IPS-18c (cell line): ENCODE results near the gene FAM118A.
"Not testable (repeated sequence)": the region's sequence is repeated elsewhere in the genome, so short reads cannot be mapped to it uniquely, and the experiment has no call there.

Experiments used
- H3K4me3 ChIP-seq: 2 replicates; pipeline ENCODE4 v1.7.0; 2013; ENCODE audit warnings: low read depth, mild to moderate bottlenecking, low read length, moderate library complexity; ENCODE audit not compliant: insufficient read depth
- H3K9me3 ChIP-seq: one replicate; pipeline ENCODE4 v1.6.1; 2013; ENCODE audit warnings: mild to moderate bottlenecking, low read length, moderate library complexity; ENCODE audit not compliant: control insufficient read depth, insufficient read depth

The FAM118A gene

DNA sequence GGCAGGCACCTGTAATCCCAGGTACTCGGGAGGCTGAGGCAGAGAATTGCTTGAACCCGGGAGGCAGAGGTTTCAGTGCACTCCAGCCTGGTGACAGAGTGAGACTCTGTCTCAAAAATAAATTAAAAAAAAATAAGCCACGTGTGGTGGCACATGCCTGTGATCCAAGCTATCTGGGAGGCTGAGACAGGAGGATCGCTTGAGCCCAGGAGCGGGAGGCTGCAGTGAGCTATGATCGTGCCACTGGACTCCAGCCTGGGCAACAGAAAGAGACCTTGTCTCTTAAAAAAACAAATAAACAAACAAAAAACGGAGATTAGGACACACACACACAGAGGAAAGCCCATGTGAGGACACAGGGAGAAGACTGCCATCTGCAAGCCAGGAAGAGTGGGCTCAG, 32.0 kb upstream of the FAM118A start:
- H3K4me3 ChIP-seq, H3K9me3 ChIP-seq: not testable (repeated sequence)

- Histone ChIP-seq H3K4me3 (no peak overlapping the region), H3K9me3 (no peaks in the 10 kb centered on the region)
Measured at GRCh38 chr22:45278125-45278524, 31.6 kb upstream of the FAM118A start.

DNA sequence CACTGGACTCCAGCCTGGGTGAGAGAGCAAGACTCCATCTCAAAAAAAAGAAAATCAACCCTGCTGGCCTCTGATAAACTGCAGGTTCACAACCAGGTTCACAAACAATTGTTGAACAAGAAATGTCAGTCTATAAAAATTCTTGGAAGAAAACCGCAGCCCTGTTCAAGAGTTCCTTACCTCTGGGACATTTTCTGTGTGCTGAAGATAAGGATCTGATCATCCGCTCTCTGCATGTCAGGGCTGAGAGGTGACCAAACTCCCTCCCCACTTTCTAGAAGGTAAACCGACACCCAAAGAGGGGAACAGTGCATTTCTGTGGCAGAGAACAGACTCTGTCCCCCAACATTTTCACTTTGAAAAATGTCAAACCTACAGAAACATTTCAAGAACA, 29.1 kb upstream of the FAM118A start:
- peaks cover 3% of the 10 kb centered on the region for H3K9me3 ChIP-seq
- no peak overlapping the region for H3K4me3 ChIP-seq

GRCh38 chr22:45281010-45281409, 28.7 kb upstream of the FAM118A start:
- Histone ChIP-seq H3K9me3 (peaks cover 3% of the 10 kb centered on the region), H3K4me3 (no peak overlapping the region)

DNA sequence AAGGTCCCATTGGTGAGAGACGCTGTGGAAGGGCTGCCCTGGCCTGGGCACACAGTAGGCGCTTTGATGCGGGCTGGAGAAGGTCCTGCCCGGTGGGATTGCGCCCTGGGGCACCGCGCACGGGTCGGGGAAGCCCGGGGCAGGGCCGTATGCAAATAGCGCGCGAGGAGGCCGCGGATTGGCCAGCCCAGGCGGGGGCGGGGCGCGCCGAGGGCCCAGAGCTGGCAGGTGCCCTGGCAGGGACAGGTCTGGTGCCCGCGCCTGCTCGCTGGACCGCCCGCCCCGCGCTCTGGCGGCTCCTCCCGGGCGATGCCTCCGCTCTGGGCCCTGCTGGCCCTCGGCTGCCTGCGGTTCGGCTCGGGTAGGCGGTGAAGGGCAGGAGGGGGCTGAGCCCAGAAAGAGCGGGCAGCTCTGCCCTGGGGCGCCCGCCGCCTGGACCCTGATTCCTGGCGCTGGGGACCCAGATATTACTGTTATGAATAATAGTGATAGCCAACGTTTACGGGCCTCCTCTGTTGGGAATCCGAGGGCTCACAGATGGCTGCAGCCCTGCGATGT, 24.9 kb upstream of the FAM118A start, which contains the start of gene UPK3A:
TSS of gene UPK3A (plus strand) at position 245 of the 558 bp plus-strand sequence. CDS start at position 310, 65 bp downstream.
- Histone ChIP-seq H3K9me3 (peaks cover 3% of the 10 kb centered on the region), H3K4me3 (peak within 1 kb of the TSS; percentile 60)

DNA sequence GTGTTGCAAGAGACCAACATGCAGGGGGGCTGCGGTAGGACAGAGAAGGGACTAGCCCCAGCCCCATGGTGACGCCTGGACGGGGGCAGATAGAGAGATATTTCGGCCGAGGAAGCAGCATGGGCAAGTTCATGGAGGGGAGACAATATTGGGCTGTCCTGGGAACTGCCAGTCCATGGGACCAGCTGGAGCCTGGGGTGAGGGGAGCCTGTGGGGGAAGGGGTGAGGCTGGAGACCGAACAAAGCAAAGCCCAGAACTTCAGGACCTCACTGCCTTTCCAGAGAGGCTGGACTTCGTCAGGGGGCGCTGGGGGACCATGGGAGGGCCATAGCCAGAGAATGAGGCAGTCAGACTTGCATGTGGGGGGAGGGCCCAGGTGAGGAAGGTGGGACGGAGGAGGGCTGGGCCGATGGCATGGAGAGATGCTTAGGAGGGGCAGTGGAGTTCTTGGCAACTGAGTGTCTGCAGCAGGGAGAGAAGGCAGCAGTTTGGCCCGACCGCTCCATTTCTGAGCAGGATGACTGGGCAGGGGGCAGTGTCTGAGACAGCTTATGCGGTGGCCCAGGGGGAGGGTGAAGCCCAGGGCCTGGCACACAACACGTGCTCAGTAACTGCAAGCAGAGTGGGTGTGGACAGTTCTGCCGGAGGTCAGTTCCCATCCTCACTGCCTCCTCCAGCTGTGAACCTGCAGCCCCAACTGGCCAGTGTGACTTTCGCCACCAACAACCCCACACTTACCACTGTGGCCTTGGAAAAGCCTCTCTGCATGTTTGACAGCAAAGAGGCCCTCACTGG, 24.3 kb upstream of the FAM118A start:
- Histone ChIP-seq H3K9me3 (peaks cover 3% of the 10 kb centered on the region), H3K4me3 (peak overlapping the region; percentile 60)

GRCh38 chr22:45286854-45287551, 22.7 kb upstream of the FAM118A start:
- no peak overlapping the region for H3K4me3 ChIP-seq
- H3K9me3 ChIP-seq: peaks cover 3% of the 10 kb centered on the region

DNA sequence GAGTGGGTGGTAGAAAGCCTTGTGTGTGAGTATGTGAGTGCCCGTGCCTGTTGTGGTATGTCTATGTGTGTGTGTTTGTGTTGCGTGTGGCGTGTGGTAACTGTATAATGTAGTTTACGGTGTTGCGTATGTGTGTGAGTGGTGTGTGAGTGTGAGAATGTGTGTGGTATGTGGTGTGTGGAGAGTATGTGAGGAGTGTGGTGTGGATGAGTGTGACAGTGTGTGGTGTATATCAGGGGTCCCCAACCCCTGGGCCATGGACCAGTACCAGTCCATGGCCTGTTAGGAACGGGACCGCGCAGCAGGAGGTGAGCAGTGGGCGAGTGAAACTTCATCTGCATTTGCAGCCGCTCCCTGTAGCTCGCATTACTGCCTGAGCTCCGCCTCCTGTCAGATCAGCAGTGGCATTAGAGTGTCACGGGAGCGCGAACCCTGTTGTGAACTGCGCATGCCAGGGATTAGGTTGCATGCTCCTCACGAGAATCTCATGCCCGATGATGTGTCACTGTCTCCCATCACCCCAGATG, 19.3 kb upstream of the FAM118A start:
- H3K4me3 ChIP-seq: no peak overlapping the region; the same call in 1 of the 2 replicates

GRCh38 chr22:45291061-45291930, 18.4 kb upstream of the FAM118A start:
- H3K9me3 ChIP-seq: peaks cover 2% of the 10 kb centered on the region
- no peak overlapping the region for H3K4me3 ChIP-seq

More for the DNA sequence above, 19.3 kb upstream of the FAM118A start:
- H3K9me3 ChIP-seq: peaks cover 2% of the 10 kb centered on the region

DNA sequence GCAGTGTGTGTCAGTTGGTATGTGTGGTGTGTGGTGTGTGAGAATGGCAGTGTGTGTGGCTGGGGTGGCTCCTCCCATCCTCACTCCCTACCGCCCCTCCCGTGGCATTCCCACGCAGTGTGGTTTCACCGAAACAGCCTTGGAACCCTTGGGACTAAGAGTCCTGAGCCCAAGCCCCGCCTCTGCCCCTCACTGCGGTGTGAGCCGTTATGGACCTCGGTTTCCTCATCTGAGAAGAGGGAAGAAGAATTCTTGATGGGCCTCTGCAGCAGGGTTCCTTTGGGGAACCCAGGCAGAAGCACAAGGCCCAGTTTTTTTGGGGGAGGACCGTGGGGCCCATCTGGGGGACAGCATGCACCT, 17.8 kb upstream of the FAM118A start:
- H3K9me3 ChIP-seq: peaks cover 2% of the 10 kb centered on the region
- H3K4me3 ChIP-seq: no peak overlapping the region

- H3K4me3 ChIP-seq: no peak overlapping the region
- peaks cover 2% of the 10 kb centered on the region for H3K9me3 ChIP-seq
Measured at GRCh38 chr22:45292731-45293442, 16.8 kb upstream of the FAM118A start.

GRCh38 chr22:45294030-45294429, 15.7 kb upstream of the FAM118A start:
- no peak overlapping the region for H3K4me3 ChIP-seq

GRCh38 chr22:45295004-45295403, 14.7 kb upstream of the FAM118A start:
- H3K4me3 ChIP-seq, H3K9me3 ChIP-seq: not testable (repeated sequence)

More at GRCh38 chr22:45294030-45294429, 15.7 kb upstream of the FAM118A start:
- H3K9me3 ChIP-seq: peaks cover 2% of the 10 kb centered on the region

- peaks cover 2% of the 10 kb centered on the region for H3K9me3 ChIP-seq
- H3K4me3 ChIP-seq: no peak overlapping the region
Measured at GRCh38 chr22:45295492-45295891, 14.2 kb upstream of the FAM118A start.

GRCh38 chr22:45296628-45297297, 13.0 kb upstream of the FAM118A start:
- H3K9me3 ChIP-seq: peaks cover 2% of the 10 kb centered on the region

DNA sequence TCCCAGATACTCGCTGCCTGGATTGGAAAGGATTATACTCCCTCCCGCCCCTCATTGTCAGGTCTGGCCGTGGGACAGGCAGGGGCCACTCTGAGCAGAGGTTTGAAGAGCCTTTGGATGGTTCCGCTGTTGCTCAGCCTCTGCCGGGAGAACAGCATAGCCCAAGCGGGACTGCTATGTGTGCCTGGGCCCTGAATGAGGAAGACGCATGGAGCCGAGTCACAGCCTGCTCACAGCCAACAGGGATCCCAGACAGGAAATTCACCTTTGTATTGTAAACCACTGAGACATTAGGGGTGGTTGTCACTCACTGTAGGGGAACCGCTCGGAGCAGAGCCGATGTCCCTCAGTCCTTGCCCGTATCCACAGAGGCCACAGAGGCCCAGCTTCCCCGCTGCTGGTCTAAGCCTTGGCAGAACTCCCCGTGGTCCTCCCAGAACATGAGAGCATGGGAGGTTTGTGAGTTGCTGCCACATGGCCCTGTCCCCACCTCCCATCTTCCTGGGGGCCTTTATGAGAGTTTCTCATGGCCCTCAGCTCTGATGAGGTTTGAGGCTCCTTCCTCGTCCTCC, 10.7 kb upstream of the FAM118A start:
- Histone ChIP-seq H3K4me3 (no peak overlapping the region), H3K9me3 (no peaks in the 10 kb centered on the region)

More at GRCh38 chr22:45296628-45297297, 13.0 kb upstream of the FAM118A start:
- H3K4me3 ChIP-seq: no peak overlapping the region
